ENCODE data around the gene ICAM3.

GRCh38 chr19:10374931-10375330 lies 35.5 kb upstream of the ICAM3 start:
- TF ChIP-seq, protein P1, sequence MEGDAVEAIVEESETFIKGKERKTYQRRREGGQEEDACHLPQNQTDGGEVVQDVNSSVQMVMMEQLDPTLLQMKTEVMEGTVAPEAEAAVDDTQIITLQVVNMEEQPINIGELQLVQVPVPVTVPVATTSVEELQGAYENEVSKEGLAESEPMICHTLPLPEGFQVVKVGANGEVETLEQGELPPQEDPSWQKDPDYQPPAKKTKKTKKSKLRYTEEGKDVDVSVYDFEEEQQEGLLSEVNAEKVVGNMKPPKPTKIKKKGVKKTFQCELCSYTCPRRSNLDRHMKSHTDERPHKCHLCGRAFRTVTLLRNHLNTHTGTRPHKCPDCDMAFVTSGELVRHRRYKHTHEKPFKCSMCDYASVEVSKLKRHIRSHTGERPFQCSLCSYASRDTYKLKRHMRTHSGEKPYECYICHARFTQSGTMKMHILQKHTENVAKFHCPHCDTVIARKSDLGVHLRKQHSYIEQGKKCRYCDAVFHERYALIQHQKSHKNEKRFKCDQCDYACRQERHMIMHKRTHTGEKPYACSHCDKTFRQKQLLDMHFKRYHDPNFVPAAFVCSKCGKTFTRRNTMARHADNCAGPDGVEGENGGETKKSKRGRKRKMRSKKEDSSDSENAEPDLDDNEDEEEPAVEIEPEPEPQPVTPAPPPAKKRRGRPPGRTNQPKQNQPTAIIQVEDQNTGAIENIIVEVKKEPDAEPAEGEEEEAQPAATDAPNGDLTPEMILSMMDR (optimal IDR thresholded peaks at IDR 0.05 in 1 of 3, IDR thresholded peaks at IDR 0.05 in 1 of 3, conservative IDR thresholded peaks at IDR 0.05 in 1 of 3; ENCODE audit: extremely low read depth in 1 of 3, insufficient read depth in 2 of 3, low read length in 3 of 3), result no peak
- no peak for TF ChIP-seq EZH2 (IDR thresholded peaks at IDR 0.05; ENCODE audit: low read length)

Measured in keratinocyte (primary cell).